Fibroblast of skin of back (primary cell): ENCODE measurements around the gene SLC4A9. TPM values are rescaled to one million over a fixed set of nuclear protein-coding genes. Genes with fewer than 3 reads are reported as not detected.

Source experiments
- DNase-seq: peaks from one replicate; pipeline ENCODE4 v3.0.0-alpha.2; 2013
- polyA plus RNA-seq, 2 experiments: library from polyadenylated mRNA; unstranded; fragments of 120-200 nt; gene quantifications; one replicate each; pipeline ENCODE4 v1.2.1, GENCODE V29; 2013; ENCODE audit not compliant: insufficient read length in 2 of 2

SLC4A9 gene
- polyA plus RNA-seq (2013, experiment 1 of 2; ENCODE audit: insufficient read length), result not detected
- not detected for polyA plus RNA-seq (2013, experiment 2 of 2; ENCODE audit: insufficient read length)

GRCh38 chr5:140360101-140360500, at the start of gene SLC4A9:
SLC4A9 (plus strand) TSS chr5:140360194; CDS start chr5:140360237, 43 bp downstream.
- DNase-seq, result no peak

GRCh38 chr5:140310434-140310833, 49.6 kb upstream of the SLC4A9 start:
- DNase-seq, result peak; percentile 14

GRCh38 chr5:140311011-140311467, 49.0 kb upstream of the SLC4A9 start:
- DNase-seq, result peak; percentile 93

DNA sequence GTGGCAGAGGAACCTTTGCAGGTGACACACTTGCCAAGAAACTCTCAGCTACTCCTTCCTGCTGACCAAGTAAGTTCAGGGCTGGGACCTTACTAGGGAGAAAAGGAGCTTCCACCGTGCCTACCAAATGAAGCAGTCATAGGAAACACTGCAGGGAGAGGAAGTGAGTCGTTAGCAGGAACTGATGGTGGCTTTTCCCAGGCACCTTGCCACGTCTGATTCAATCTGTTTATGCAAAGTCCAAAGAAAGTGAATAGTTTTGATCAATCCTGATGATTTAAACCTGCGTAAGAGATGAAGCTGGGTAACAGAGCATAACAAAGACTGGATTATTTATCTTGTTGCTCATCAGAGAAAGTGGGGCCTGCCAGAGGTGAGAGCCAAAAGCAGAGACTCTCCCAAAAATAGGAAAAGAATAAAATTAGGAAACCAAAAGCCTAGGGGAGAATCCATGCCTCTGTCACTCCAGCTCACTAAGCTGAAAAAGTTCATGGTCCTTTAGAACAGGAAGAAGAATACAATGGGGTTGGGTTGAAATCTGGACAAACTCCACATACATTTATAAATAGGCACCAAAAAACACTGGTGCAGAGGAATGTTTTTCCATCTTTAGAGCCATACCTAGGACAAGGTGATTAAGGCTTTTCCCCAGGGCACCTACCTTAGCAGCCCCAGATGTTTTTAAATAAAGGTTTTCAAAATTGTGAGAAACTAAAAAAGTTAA, 47.8 kb upstream of the SLC4A9 start:
- DNase-seq, result peak; percentile 94

DNA sequence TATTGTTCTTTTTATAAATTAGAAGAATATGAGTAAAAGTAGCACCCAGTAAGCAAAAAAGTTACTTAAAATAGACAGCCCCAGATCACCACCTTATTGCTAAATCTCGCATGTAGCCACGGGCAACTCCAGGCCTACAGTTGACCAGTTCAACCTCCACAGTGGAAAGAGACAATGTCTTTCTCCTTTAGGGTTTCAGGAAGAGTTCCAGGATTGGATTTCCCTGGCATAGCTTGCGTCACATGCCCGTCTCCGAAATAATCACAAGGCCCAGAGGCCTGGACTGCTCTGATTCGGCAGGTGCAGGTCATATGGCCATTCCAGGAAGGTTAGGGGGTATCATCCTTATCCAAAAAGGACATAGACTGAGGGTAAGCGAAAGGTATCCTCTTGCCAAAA, 47.2 kb upstream of the SLC4A9 start:
- no peak for DNase-seq

DNA sequence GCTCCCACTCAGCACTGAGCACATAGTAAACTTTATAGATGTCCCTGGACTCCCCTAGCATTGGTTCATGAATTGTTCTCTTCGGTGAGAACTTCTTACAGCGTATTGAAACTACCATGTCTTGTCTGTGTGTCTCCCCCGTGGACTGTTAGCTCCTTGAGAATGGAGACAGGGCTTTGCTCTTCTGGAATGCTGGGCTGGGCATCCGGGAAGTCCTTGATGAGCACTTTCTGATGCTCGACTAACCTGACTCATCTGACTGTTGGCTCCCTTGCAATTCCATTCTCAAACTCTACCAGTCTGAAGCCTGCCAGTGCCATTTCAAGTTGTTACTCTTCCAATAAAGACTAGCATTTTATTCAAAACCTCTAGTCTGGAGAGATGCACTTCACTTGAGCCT, 42.1 kb upstream of the SLC4A9 start:
- peak; percentile 75 for DNase-seq

GRCh38 chr5:140318792-140319191, 41.2 kb upstream of the SLC4A9 start:
- DNase-seq, result no peak

DNA sequence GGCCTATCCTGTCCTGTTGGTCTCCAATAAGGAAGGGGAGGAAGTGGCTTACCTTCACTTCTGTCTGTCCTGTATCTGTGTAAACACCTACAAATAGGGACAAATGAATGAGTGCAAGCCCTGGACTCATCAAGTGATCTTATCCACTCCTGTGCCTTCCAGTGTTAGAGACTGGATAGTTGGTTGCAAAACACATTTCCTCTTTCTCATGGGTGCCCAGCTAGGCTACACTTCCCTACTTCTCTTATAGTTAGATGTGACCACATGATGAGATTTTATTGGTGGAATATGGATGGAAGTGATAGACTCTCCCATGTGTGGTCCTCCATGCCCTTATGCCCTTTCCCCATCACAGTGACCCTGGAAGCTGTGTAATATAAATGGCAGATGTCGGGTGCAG, 40.2 kb upstream of the SLC4A9 start:
- DNase-seq, result no peak

DNA sequence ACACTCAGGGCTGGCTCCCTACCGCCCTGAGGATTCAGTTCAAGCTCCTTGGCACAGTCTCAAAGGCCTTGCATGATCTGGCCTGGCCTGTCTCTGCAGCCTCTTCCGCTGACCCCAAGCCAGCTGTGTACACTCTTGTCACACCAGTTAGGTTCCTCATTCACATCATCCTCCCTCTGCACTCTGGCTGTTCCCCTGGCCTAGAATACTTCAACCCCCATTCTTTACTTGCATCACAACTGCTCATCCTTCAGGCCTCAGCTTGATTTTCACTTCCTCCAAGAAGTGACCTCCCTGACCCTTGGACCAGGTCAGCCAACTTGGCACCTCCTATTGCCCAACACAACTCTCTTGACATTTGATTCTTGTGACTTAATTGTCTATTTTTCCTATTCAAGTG, 38.2 kb upstream of the SLC4A9 start:
- no peak for DNase-seq

GRCh38 chr5:140322751-140323731, 37.0 kb upstream of the SLC4A9 start:
- peak; percentile 99 for DNase-seq

DNA sequence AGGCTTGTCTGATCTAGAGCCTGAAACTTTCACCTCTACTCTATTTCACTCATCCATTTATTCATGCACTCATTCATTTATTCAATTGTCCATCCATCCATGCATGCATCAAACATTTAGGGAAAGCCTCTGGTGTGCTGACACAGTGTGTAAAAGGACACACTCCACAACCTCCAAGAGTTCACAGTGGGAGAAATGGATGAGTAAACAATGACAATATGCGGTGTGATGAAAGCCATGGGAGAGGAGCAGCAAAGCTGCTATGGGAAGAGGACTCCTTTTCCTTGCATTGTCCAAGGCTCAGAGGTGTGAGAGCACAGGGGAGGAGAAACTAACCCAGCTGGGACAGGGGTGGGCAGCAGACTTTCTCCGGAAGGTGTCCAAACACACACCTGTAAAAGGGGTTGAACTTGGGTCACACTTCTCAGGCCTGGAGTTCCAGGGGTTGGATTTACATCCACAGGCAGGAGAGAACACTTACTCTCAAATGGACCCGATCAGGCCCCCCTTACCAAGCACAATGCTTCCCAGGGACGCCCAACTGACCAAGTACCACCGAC, 35.9 kb upstream of the SLC4A9 start:
- DNase-seq, result peak; percentile 40

GRCh38 chr5:140324617-140325241, 35.3 kb upstream of the SLC4A9 start:
- peak; percentile 74 for DNase-seq

DNA sequence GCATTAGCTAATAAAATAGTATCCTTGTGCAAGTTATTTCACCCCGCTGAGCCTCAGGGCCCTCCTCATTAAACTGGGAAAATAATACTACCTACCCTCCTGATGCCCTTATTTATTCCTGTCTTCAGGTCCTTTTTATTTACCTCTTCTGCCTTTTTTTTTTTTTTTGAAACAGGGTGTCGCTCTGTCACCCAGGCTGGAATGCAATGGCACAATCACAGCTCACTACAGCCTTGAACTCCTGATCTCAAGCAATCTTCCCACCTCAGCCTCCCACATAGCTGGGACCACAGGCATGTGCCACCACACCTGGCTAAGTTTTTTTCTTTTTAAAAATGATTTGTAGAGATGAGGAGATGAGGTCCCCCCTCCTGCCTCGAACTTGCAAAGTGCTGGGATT, 34.5 kb upstream of the SLC4A9 start:
- DNase-seq, result no peak

- DNase-seq, result peak; percentile 87
Measured at GRCh38 chr5:140327589-140327988, 32.4 kb upstream of the SLC4A9 start.

GRCh38 chr5:140328036-140328764, 31.8 kb upstream of the SLC4A9 start:
- DNase-seq, result no peak

DNA sequence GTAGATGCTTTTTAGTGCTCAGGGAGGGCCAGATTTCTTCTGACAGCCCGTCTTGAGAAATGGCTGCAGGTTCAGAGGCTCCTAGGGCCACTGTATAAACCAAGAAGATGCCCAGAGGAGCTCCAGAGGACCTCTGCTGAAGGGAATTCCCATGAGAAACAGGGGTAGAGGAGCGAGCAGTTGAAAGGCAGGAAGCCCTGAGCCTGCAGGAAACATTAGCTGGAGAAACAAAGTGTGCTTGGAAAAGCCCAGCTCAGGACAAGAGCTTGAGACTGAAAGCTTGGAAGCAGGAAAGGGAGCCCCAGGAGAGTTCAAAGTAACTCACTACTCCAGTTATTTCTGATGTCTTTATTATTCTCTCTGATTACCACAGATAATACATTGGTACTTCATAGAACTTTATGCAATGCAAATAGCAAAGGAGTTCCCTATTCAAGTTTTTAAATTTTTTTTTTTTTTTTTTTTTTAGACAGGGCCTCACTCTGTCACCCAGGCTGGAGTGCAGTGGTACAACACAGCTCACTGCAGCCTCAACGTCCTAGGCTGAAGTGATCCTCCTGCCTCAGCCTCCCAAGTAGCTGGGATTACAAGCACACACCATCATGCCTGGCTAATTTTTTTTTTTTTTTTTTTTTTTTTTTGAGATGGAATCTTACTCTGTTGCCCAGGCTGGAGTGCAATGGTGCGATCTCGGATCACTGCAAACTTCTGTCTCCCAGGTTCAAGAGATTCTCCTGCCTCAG, 30.1 kb upstream of the SLC4A9 start:
- DNase-seq, result peak; percentile 60

- no peak for DNase-seq
Measured at GRCh38 chr5:140331638-140332037, 28.4 kb upstream of the SLC4A9 start.

DNA sequence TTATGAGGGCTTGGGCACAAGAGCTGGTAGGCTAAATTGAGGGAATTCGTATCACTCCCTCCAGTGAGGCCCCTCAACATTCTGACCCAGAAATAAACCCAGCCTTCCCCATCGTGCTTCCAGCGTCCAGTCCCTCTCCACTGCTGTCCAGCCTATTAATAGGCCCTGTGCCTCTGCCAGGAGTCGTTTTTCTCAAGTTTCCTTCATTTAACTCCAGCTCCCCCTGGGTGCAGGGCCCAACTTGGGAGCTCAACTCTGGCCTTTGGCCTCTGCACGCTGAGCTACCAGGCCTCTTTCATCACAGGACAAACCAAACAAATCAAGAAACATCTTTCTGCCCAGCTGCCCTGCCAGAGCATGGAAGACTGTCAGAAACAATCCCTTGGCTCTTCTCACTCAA, 23.6 kb upstream of the SLC4A9 start:
- DNase-seq, result no peak

GRCh38 chr5:140337880-140338279, 22.1 kb upstream of the SLC4A9 start:
- DNase-seq, result no peak

DNA sequence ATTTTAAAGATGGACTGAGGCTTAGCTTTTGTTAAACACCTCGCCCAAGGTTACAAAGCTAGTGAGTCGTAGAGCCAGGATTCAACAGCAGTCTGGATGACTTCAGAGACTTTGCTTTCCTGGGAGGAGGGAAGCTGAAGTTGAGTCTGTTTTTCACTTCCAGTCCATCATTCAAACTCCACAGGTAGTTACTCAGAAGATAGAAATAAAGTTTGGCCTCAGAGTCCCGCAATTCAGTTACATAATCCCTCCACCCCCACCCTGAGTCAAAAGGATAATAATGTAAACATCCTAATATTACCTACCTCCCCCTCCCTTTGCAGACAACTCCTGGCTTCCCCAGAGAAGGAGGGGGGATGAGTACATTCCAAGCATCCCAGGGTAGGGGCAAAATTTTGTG, 21.7 kb upstream of the SLC4A9 start:
- DNase-seq, result no peak

- no peak for DNase-seq
Measured at GRCh38 chr5:140338908-140339307, 21.1 kb upstream of the SLC4A9 start.
